Neural progenitor cell (in vitro differentiated cells): ENCODE data around the gene FSTL4. TPM values are rescaled to one million over a fixed set of nuclear protein-coding genes. Genes with fewer than 3 reads are reported as not detected.

ENCODE experiments used
- DNase-seq: peaks from one replicate; pipeline ENCODE4 v3.0.0-alpha.2; 2016; ENCODE audit warnings: low spot score
- H2AFZ ChIP-seq: fragments of 200-600 bp; sonication (generic); replicated peaks from 2 replicates; pipeline ENCODE4 v1.6.1; 2016; ENCODE audit warnings: antibody characterized with exemption
- H3F3A ChIP-seq: fragments of 200-600 bp; sonication (generic); 2 replicates; pipeline ENCODE4 v1.6.1; 2016; ENCODE audit warnings: antibody characterized with exemption, low read depth
- H3K27ac ChIP-seq: fragments of 200-600 bp; sonication (generic); 2 replicates; pipeline ENCODE4 v1.5.1; 2016; ENCODE audit warnings: mild to moderate bottlenecking
- H3K27me3 ChIP-seq: fragments of 200-600 bp; sonication (generic); 2 replicates; pipeline ENCODE4 v1.6.1; 2016; ENCODE audit warnings: mild to moderate bottlenecking, moderate library complexity
- H3K36me3 ChIP-seq: fragments of 200-600 bp; sonication (generic); 2 replicates; pipeline ENCODE4 v1.5.1; 2016
- H3K4me1 ChIP-seq: fragments of 200-600 bp; sonication (generic); 2 replicates; pipeline ENCODE4 v1.6.1; 2016; ENCODE audit warnings: mixed run types
- H3K4me2 ChIP-seq: fragments of 200-600 bp; sonication (generic); 2 replicates; pipeline ENCODE4 v1.6.1; 2016
- H3K4me3 ChIP-seq: fragments of 200-600 bp; sonication (generic); 2 replicates; pipeline ENCODE4 v1.5.1; 2016
- H3K79me2 ChIP-seq: fragments of 200-600 bp; sonication (generic); 2 replicates; pipeline ENCODE4 v1.6.1; 2016; ENCODE audit warnings: low read depth
- H3K9ac ChIP-seq: fragments of 200-600 bp; sonication (generic); 2 replicates; pipeline ENCODE4 v1.6.1; 2016
- H3K9me3 ChIP-seq: fragments of 200-600 bp; sonication (generic); 2 replicates; pipeline ENCODE4 v1.5.1; 2016; ENCODE audit warnings: low read depth
- H4K20me1 ChIP-seq: fragments of 200-600 bp; sonication (generic); 2 replicates; pipeline ENCODE4 v1.6.1; 2016; ENCODE audit warnings: low read depth
- H3K27ac Mint-ChIP-seq: 3 replicates; pipeline ENCODE4 v1.8.0; 2021; ENCODE audit warnings: mixed read lengths
- H3K27me3 Mint-ChIP-seq: 2 replicates; pipeline ENCODE4 v1.8.0; 2022; ENCODE audit warnings: low read depth, mild to moderate bottlenecking, inconsistent platforms, moderate library complexity, mixed read lengths; ENCODE audit not compliant: insufficient read depth
- H3K36me3 Mint-ChIP-seq: 3 replicates; pipeline ENCODE4 v1.8.0; 2021; ENCODE audit warnings: mixed read lengths
- H3K4me1 Mint-ChIP-seq: 3 replicates; pipeline ENCODE4 v1.8.0; 2021; ENCODE audit warnings: mixed read lengths
- H3K4me3 Mint-ChIP-seq: 3 replicates; pipeline ENCODE4 v1.8.0; 2021; ENCODE audit warnings: mild to moderate bottlenecking, moderate library complexity, mixed read lengths
- H3K9me3 Mint-ChIP-seq: 3 replicates; pipeline ENCODE4 v1.8.0; 2020; ENCODE audit warnings: mixed read lengths
- EZH2 ChIP-seq: fragments of 200-600 bp; sonication (generic); IDR thresholded peaks from 2 replicates; pipeline ENCODE4 v1.6.1; 2017; ENCODE audit warnings: antibody characterized with exemption, mild to moderate bottlenecking, moderate library complexity
- EZH2phosphoT487 ChIP-seq: fragments of 200-600 bp; sonication (generic); IDR thresholded peaks from 2 replicates; pipeline ENCODE4 v1.6.1; 2017; ENCODE audit warnings: antibody characterized with exemption
- total RNA-seq: library from RNA; depleted of rRNA; stranded (reverse); fragments of >200 nt; gene quantifications from 2 replicates; pipeline ENCODE4 v1.2.3, GENCODE V29; 2015; ENCODE audit warnings: low replicate concordance
- TF ChIP-seq, protein P1 (sequence below): fragments of 200-600 bp; sonication (generic); IDR thresholded peaks from 2 replicates; pipeline ENCODE4 v1.5.1; 2017; ENCODE audit warnings: antibody characterized with exemption, mild to moderate bottlenecking

The FSTL4 gene
- total RNA-seq, 1 donor from 2014 or later, result 0.95 TPM

DNA sequence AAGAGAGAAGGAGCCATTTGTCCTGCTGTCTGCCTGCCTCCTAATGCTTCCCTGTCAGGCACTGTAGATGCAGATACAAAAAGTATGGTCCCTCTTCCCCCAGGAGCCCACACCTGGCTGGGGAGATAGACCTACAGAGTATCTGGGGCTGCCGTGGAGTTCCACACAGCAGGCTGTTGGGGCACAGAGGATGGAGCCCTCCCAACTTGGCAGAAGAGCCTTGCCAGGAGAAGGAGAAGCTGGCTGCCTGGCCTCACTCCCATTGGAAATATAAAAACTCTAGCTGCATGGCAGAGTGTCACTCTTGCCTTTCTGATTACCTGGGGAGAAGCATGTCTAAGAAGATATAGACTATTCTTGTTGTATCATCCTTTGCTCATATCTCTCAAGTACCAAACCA is 160.4 kb downstream of the FSTL4 start:
- H3K9me3 Mint-ChIP-seq, result no peaks in the 10 kb centered on the region
- peaks cover 12% of the 10 kb centered on the region for H3K27me3 Mint-ChIP-seq
- Histone ChIP-seq H3F3A (no peaks in the 10 kb centered on the region), H3K27me3 (no peaks in the 10 kb centered on the region), H3K27ac (no peak overlapping the region), H3K36me3 (no peaks in the 10 kb centered on the region), H3K79me2 (no peaks in the 10 kb centered on the region), H3K4me3 (no peak overlapping the region), H2AFZ (no peak overlapping the region), H3K4me2 (no peak overlapping the region), H3K9me3 (no peaks in the 10 kb centered on the region), H4K20me1 (no peaks in the 10 kb centered on the region), H3K9ac (no peak overlapping the region), H3K4me1 (no peaks in the 10 kb centered on the region)
- H3K4me3 Mint-ChIP-seq, result no peak overlapping the region
- H3K36me3 Mint-ChIP-seq, result no peaks in the 10 kb centered on the region
- peaks cover 8% of the 10 kb centered on the region for H3K4me1 Mint-ChIP-seq
- TF ChIP-seq EZH2phosphoT487, result no peak
- H3K27ac Mint-ChIP-seq, result no peak overlapping the region
- DNase-seq, result no peak

GRCh38 chr5:133450286-133450685 is 162.1 kb downstream of the FSTL4 start:
- no peaks in the 10 kb centered on the region for H3K36me3 Mint-ChIP-seq
- Histone ChIP-seq H3K27ac (no peak overlapping the region), H3K4me1 (no peaks in the 10 kb centered on the region), H2AFZ (no peak overlapping the region), H3K4me2 (no peak overlapping the region), H3K4me3 (no peak overlapping the region), H4K20me1 (no peaks in the 10 kb centered on the region), H3K9me3 (no peaks in the 10 kb centered on the region), H3K79me2 (no peaks in the 10 kb centered on the region), H3K27me3 (no peaks in the 10 kb centered on the region), H3K9ac (no peak overlapping the region), H3K36me3 (no peaks in the 10 kb centered on the region), H3F3A (no peaks in the 10 kb centered on the region)
- no peak for TF ChIP-seq EZH2phosphoT487
- TF ChIP-seq, protein P1, sequence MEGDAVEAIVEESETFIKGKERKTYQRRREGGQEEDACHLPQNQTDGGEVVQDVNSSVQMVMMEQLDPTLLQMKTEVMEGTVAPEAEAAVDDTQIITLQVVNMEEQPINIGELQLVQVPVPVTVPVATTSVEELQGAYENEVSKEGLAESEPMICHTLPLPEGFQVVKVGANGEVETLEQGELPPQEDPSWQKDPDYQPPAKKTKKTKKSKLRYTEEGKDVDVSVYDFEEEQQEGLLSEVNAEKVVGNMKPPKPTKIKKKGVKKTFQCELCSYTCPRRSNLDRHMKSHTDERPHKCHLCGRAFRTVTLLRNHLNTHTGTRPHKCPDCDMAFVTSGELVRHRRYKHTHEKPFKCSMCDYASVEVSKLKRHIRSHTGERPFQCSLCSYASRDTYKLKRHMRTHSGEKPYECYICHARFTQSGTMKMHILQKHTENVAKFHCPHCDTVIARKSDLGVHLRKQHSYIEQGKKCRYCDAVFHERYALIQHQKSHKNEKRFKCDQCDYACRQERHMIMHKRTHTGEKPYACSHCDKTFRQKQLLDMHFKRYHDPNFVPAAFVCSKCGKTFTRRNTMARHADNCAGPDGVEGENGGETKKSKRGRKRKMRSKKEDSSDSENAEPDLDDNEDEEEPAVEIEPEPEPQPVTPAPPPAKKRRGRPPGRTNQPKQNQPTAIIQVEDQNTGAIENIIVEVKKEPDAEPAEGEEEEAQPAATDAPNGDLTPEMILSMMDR, result no peak
- no peak for TF ChIP-seq EZH2
- H3K27me3 Mint-ChIP-seq, result peaks cover 9% of the 10 kb centered on the region
- no peak overlapping the region for H3K4me3 Mint-ChIP-seq
- H3K4me1 Mint-ChIP-seq, result peaks cover 3% of the 10 kb centered on the region
- no peaks in the 10 kb centered on the region for H3K9me3 Mint-ChIP-seq
- no peak overlapping the region for H3K27ac Mint-ChIP-seq
- no peak for DNase-seq

GRCh38 chr5:133449181-133449580 is 163.2 kb downstream of the FSTL4 start:
- no peak for TF ChIP-seq EZH2phosphoT487
- TF ChIP-seq, protein P1, result no peak
- no peak for TF ChIP-seq EZH2
- Mint-ChIP-seq H3K36me3 (no peaks in the 10 kb centered on the region), H3K9me3 (no peaks in the 10 kb centered on the region), H3K4me1 (peaks cover 3% of the 10 kb centered on the region), H3K4me3 (no peak overlapping the region), H3K27me3 (peaks cover 6% of the 10 kb centered on the region), H3K27ac (no peak overlapping the region)
- Histone ChIP-seq H3K4me3 (no peak overlapping the region), H4K20me1 (no peaks in the 10 kb centered on the region), H3K9ac (no peak overlapping the region), H3K36me3 (no peaks in the 10 kb centered on the region), H3K4me2 (no peak overlapping the region), H3K4me1 (no peaks in the 10 kb centered on the region), H3K79me2 (no peaks in the 10 kb centered on the region), H2AFZ (no peak overlapping the region), H3K9me3 (no peaks in the 10 kb centered on the region), H3K27me3 (no peaks in the 10 kb centered on the region), H3K27ac (no peak overlapping the region), H3F3A (no peaks in the 10 kb centered on the region)
- DNase-seq, result no peak

- H3K36me3 ChIP-seq, result no peaks in the 10 kb centered on the region
- H3K27me3 Mint-ChIP-seq, result no peaks in the 10 kb centered on the region
- H3K27ac Mint-ChIP-seq, result peak overlapping the region; percentile 18
- H3K4me3 ChIP-seq, result no peak overlapping the region
- H3K79me2 ChIP-seq, result no peaks in the 10 kb centered on the region
- H2AFZ ChIP-seq, result no peak overlapping the region
- H3K9ac ChIP-seq, result no peak overlapping the region
- H3K9me3 Mint-ChIP-seq, result no peaks in the 10 kb centered on the region
- TF ChIP-seq EZH2 (no peak), EZH2phosphoT487 (no peak)
- TF ChIP-seq, protein P1, result no peak
- no peaks in the 10 kb centered on the region for H3K4me1 ChIP-seq
- no peaks in the 10 kb centered on the region for H3F3A ChIP-seq
- no peak overlapping the region for H3K4me3 Mint-ChIP-seq
- peaks cover 3% of the 10 kb centered on the region for H3K4me1 Mint-ChIP-seq
- DNase-seq, result no peak
- H3K36me3 Mint-ChIP-seq, result no peaks in the 10 kb centered on the region
- no peaks in the 10 kb centered on the region for H3K9me3 ChIP-seq
- no peak overlapping the region for H3K27ac ChIP-seq
- H3K27me3 ChIP-seq, result no peaks in the 10 kb centered on the region
- H4K20me1 ChIP-seq, result no peaks in the 10 kb centered on the region
- H3K4me2 ChIP-seq, result no peak overlapping the region
Observed at GRCh38 chr5:133446440-133446839, 165.9 kb downstream of the FSTL4 start.
